Mammary epithelial cell (primary cell): ENCODE results near the gene RBM39.

Experiments used
- EZH2 ChIP-seq: IDR thresholded peaks from 2 replicates; pipeline ENCODE4 v1.6.1; 2012; ENCODE audit warnings: low read length, inconsistent platforms, borderline replicate concordance
- TF ChIP-seq, protein P1 (sequence below), 2 donors: IDR thresholded peaks in 1 of 2; conservative IDR thresholded peaks in 1 of 2; 2 replicates each; pipeline ENCODE4 v1.5.1; 2011 to 2012; ENCODE audit warnings: inconsistent platforms in 2 of 2, low read length in 2 of 2, mild to moderate bottlenecking in 2 of 2, control low read depth in 1 of 2, low read depth in 1 of 2; ENCODE audit not compliant: insufficient read depth in 1 of 2; ENCODE audit errors: extremely low read depth in 1 of 2

GRCh38 chr20:35699957-35700624 lies 42.0 kb downstream of the RBM39 start:
- TF ChIP-seq, protein P1, sequence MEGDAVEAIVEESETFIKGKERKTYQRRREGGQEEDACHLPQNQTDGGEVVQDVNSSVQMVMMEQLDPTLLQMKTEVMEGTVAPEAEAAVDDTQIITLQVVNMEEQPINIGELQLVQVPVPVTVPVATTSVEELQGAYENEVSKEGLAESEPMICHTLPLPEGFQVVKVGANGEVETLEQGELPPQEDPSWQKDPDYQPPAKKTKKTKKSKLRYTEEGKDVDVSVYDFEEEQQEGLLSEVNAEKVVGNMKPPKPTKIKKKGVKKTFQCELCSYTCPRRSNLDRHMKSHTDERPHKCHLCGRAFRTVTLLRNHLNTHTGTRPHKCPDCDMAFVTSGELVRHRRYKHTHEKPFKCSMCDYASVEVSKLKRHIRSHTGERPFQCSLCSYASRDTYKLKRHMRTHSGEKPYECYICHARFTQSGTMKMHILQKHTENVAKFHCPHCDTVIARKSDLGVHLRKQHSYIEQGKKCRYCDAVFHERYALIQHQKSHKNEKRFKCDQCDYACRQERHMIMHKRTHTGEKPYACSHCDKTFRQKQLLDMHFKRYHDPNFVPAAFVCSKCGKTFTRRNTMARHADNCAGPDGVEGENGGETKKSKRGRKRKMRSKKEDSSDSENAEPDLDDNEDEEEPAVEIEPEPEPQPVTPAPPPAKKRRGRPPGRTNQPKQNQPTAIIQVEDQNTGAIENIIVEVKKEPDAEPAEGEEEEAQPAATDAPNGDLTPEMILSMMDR (conservative IDR thresholded peaks at IDR 0.05 in 1 of 2, IDR thresholded peaks at IDR 0.05 in 1 of 2; ENCODE audit: extremely low read depth in 1 of 2, insufficient read depth in 1 of 2, low read depth in 1 of 2, low read length in 2 of 2): no peak
- TF ChIP-seq EZH2: no peak
